ENCODE results near the gene OR52I1.

Gene OR52I1

DNA sequence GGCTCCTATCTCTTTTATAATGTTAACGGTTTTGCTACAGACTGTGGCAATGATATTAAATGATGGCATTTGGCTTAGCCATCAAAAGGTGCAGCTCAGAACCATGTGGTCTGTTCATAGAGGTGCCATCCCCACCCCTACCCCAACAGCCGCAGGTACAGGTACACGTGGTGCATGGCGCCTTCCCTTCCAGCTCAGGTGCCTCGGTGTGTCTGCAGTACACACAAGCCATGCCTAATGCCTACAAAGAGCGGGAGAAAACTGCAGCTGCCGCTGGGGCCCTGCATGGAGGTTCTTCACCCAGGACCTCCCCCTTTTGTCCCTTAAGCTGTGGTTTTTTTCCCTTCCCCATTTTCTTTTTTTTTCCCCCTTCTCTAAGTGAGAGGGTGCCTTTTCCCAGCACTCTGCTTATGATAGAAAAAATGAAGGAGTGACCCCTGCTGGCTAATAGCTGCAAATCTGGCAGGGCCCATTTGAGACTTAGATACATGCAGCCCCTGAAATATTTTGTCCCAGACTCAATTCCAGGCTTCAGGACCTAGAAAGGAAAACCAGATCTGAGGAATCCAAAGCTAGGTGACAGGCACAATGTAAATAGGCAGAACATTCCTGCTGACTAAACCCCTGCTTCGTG, 42.4 kb upstream of the OR52I1 start:
- H2BK5ac ChIP-seq (ENCODE audit: low read length), result no peak overlapping the region
- peaks cover 0 to 1% of the 10 kb centered on the region in 2 donors for H3K9me3 ChIP-seq (replicated peaks in 1 of 2; ENCODE audit: control insufficient read depth in 2 of 2, insufficient read depth in 1 of 2, low read depth in 1 of 2, low read length in 2 of 2)
- no peak overlapping the region for H3K4me2 ChIP-seq (ENCODE audit: insufficient read depth, low read length, poor library complexity, severe bottlenecking)
- no peak overlapping the region for H2BK120ac ChIP-seq (ENCODE audit: low read depth, low read length)
- no peaks in the 10 kb centered on the region for H3K79me1 ChIP-seq (ENCODE audit: low read depth, low read length)
- no peak overlapping the region for H3K4me3 ChIP-seq (ENCODE audit: low read length in 2 of 2)
- no peak for DNase-seq (ENCODE audit: low spot score)
- H3K4me1 ChIP-seq (ENCODE audit: control insufficient read depth in 2 of 2, insufficient read depth in 1 of 2, low read depth in 1 of 2, low read length in 2 of 2), result no peaks in the 10 kb centered on the region
- no peak overlapping the region for H3K9ac ChIP-seq (ENCODE audit: low read depth, low read length, poor library complexity)
- no peak overlapping the region for H3K14ac ChIP-seq (ENCODE audit: low read length)
- H3K36me3 ChIP-seq (replicated peaks in 1 of 2; ENCODE audit: control insufficient read depth in 2 of 2, insufficient read depth in 2 of 2, low read length in 2 of 2), result no peaks in the 10 kb centered on the region
- no peaks in the 10 kb centered on the region for H3K27me3 ChIP-seq (ENCODE audit: control insufficient read depth in 3 of 3, insufficient read depth in 3 of 3, low read depth in 1 of 3, low read length in 3 of 3)
- WGBS, 2 donors (ENCODE audit: extremely low coverage in 2 of 2, insufficient read length in 2 of 2, insufficient replicate concordance in 1 of 2), result no CpG with 5 or more reads among the region's 8 CpGs
- H2BK12ac ChIP-seq (ENCODE audit: low read length), result no peak overlapping the region
- H3K4ac ChIP-seq (ENCODE audit: low read length), result no peak overlapping the region
- H3K18ac ChIP-seq (ENCODE audit: low read length), result no peak overlapping the region
- H4K8ac ChIP-seq (ENCODE audit: low read depth, low read length), result no peak overlapping the region
- H2AK5ac ChIP-seq (ENCODE audit: low read depth, low read length), result no peak overlapping the region
- H3K23ac ChIP-seq (ENCODE audit: low read depth, low read length, poor library complexity), result no peak overlapping the region
- no peak overlapping the region for H4K91ac ChIP-seq (ENCODE audit: low read depth, low read length, poor library complexity)
- H2BK15ac ChIP-seq (ENCODE audit: low read length), result no peak overlapping the region
- no peak overlapping the region for H3K27ac ChIP-seq (replicated peaks; ENCODE audit: low read length)
- no peak overlapping the region for H2AFZ ChIP-seq (ENCODE audit: low read length)

DNA sequence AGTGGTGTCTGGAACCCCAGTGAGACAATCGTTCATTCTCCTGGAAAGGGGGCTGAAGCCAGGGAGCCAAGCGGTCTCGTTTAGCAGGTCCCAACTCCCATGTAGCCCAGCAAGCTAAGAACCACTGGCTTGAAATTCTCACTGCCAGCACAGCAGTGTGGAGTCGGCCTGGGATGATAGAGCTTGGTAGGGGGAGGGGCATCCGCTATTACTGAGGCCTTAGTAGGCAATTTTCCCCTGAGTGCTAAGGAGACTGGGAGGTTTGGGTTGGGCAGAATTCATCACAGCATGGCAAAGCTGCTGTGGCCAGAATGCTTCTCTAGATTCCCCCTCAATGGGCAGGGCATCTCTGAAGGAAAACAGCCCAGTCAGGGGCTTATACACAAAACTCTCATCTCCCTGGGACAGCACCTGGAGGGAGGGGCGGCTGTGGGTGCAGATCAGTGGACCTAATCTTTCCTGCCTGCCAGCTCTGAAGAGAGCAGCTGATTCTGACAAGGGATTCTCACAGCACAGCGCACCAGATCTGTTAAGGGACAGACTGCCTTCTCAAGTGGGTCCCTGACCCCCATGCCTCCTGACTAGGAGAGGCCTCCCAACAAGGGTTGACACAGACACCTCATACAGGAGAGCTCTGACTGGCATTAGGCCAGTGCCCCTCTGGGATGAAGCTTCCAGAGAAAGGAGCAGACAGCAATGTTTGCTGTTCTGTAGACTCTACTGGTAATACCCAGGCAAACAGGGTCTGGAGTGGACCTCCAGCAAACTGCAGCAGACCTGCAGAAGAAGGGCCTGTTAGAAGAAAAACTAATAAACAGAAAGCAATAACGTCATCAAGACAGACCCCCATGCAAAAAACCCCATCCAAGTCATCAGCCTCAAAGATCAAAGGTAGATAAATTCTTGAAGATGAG, 34.1 kb upstream of the OR52I1 start:
- no peak overlapping the region for H3K9ac ChIP-seq (ENCODE audit: low read depth, low read length, poor library complexity)
- H3K79me1 ChIP-seq (ENCODE audit: low read depth, low read length), result no peaks in the 10 kb centered on the region
- no peak for DNase-seq (ENCODE audit: low spot score)
- H3K4me2 ChIP-seq (ENCODE audit: insufficient read depth, low read length, poor library complexity, severe bottlenecking), result no peak overlapping the region
- H3K4me1 ChIP-seq (ENCODE audit: control insufficient read depth in 2 of 2, insufficient read depth in 1 of 2, low read depth in 1 of 2, low read length in 2 of 2), result no peaks in the 10 kb centered on the region
- H2AK5ac ChIP-seq (ENCODE audit: low read depth, low read length), result no peak overlapping the region
- H2AFZ ChIP-seq (ENCODE audit: low read length), result no peak overlapping the region
- H2BK15ac ChIP-seq (ENCODE audit: low read length), result no peak overlapping the region
- no peaks in the 10 kb centered on the region for H3K27me3 ChIP-seq (ENCODE audit: control insufficient read depth in 3 of 3, insufficient read depth in 3 of 3, low read depth in 1 of 3, low read length in 3 of 3)
- no peak overlapping the region for H3K18ac ChIP-seq (ENCODE audit: low read length)
- H2BK12ac ChIP-seq (ENCODE audit: low read length), result no peak overlapping the region
- no CpG with 5 or more reads among the region's 8 CpGs for WGBS, 2 donors (ENCODE audit: extremely low coverage in 2 of 2, insufficient read length in 2 of 2, insufficient replicate concordance in 1 of 2)
- H3K14ac ChIP-seq (ENCODE audit: low read length), result no peak overlapping the region
- no peak overlapping the region for H2BK120ac ChIP-seq (ENCODE audit: low read depth, low read length)
- H3K27ac ChIP-seq (replicated peaks; ENCODE audit: low read length), result no peak overlapping the region
- no peak overlapping the region for H3K4ac ChIP-seq (ENCODE audit: low read length)
- no peak overlapping the region for H3K4me3 ChIP-seq (ENCODE audit: low read length in 2 of 2)
- H4K91ac ChIP-seq (ENCODE audit: low read depth, low read length, poor library complexity), result no peak overlapping the region
- H3K36me3 ChIP-seq (replicated peaks in 1 of 2; ENCODE audit: control insufficient read depth in 2 of 2, insufficient read depth in 2 of 2, low read length in 2 of 2), result no peaks in the 10 kb centered on the region
- no peaks in the 10 kb centered on the region for H3K9me3 ChIP-seq (replicated peaks in 1 of 2; ENCODE audit: control insufficient read depth in 2 of 2, insufficient read depth in 1 of 2, low read depth in 1 of 2, low read length in 2 of 2)
- H4K8ac ChIP-seq (ENCODE audit: low read depth, low read length), result no peak overlapping the region
- H2BK5ac ChIP-seq (ENCODE audit: low read length), result no peak overlapping the region
- no peak overlapping the region for H3K23ac ChIP-seq (ENCODE audit: low read depth, low read length, poor library complexity)

DNA sequence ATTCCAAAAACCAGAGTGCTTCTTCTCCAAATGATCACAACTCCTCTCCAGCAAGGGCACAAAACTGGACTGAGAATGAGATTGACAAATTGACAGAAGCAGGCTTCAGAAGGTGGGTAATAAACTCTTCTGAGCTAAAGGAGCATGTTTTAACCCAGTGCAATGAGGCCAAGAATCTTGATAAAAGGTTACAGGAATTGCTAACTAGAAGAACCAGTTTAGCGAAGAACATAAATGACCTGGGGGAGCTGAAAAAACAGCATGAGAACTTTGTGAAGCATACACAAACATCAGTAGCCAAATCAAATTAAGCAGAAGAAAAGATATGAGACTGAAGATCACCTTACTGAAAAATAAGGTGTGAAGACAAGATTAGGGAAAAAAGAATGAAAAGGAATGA, 33.4 kb upstream of the OR52I1 start:
- DNase-seq (ENCODE audit: low spot score), result no peak
- no CpG with 5 or more reads among the region's 1 CpG for WGBS, 2 donors (ENCODE audit: extremely low coverage in 2 of 2, insufficient read length in 2 of 2, insufficient replicate concordance in 1 of 2)
- no peaks in the 10 kb centered on the region for H3K27me3 ChIP-seq (ENCODE audit: control insufficient read depth in 3 of 3, insufficient read depth in 3 of 3, low read depth in 1 of 3, low read length in 3 of 3)
- no peak overlapping the region for H2AK5ac ChIP-seq (ENCODE audit: low read depth, low read length)
- H3K4me2 ChIP-seq (ENCODE audit: insufficient read depth, low read length, poor library complexity, severe bottlenecking), result no peak overlapping the region
- H3K23ac ChIP-seq (ENCODE audit: low read depth, low read length, poor library complexity), result no peak overlapping the region
- no peak overlapping the region for H3K14ac ChIP-seq (ENCODE audit: low read length)
- H2BK5ac ChIP-seq (ENCODE audit: low read length), result no peak overlapping the region
- no peak overlapping the region for H2BK15ac ChIP-seq (ENCODE audit: low read length)
- no peak overlapping the region for H3K27ac ChIP-seq (replicated peaks; ENCODE audit: low read length)
- no peak overlapping the region for H2BK120ac ChIP-seq (ENCODE audit: low read depth, low read length)
- no peaks in the 10 kb centered on the region for H3K4me1 ChIP-seq (ENCODE audit: control insufficient read depth in 2 of 2, insufficient read depth in 1 of 2, low read depth in 1 of 2, low read length in 2 of 2)
- no peak overlapping the region for H3K4me3 ChIP-seq (ENCODE audit: low read length in 2 of 2)
- H3K4ac ChIP-seq (ENCODE audit: low read length), result no peak overlapping the region
- no peak overlapping the region for H3K9ac ChIP-seq (ENCODE audit: low read depth, low read length, poor library complexity)
- H3K9me3 ChIP-seq (replicated peaks in 1 of 2; ENCODE audit: control insufficient read depth in 2 of 2, insufficient read depth in 1 of 2, low read depth in 1 of 2, low read length in 2 of 2), result no peaks in the 10 kb centered on the region
- H3K79me1 ChIP-seq (ENCODE audit: low read depth, low read length), result no peaks in the 10 kb centered on the region
- H4K91ac ChIP-seq (ENCODE audit: low read depth, low read length, poor library complexity), result no peak overlapping the region
- no peak overlapping the region for H4K8ac ChIP-seq (ENCODE audit: low read depth, low read length)
- H3K36me3 ChIP-seq (replicated peaks in 1 of 2; ENCODE audit: control insufficient read depth in 2 of 2, insufficient read depth in 2 of 2, low read length in 2 of 2), result no peaks in the 10 kb centered on the region
- no peak overlapping the region for H2AFZ ChIP-seq (ENCODE audit: low read length)
- H2BK12ac ChIP-seq (ENCODE audit: low read length), result no peak overlapping the region
- no peak overlapping the region for H3K18ac ChIP-seq (ENCODE audit: low read length)

DNA sequence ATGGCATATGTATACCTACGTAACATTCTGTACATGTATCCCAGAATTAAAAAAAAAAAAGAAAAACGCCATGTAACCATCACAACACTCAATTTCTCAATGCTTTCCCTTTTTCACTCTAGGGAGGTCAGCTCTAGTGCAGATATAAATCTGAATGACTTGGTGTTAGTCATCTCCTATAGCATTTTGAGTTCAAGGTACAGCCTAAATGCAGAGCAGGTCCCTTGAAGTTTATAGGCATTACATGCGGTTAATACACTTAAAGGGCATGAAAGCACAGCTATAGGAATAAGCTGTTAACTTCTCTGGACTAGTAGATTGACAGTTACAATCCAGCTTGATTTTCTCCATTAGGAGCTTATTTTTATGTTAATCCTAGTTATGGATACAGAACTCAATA, 28.5 kb upstream of the OR52I1 start:
- DNase-seq (ENCODE audit: low spot score), result no peak
- H3K79me1 ChIP-seq (ENCODE audit: low read depth, low read length), result no peaks in the 10 kb centered on the region
- peaks cover 0 to 3% of the 10 kb centered on the region in 2 donors for H3K9me3 ChIP-seq (replicated peaks in 1 of 2; ENCODE audit: control insufficient read depth in 2 of 2, insufficient read depth in 1 of 2, low read depth in 1 of 2, low read length in 2 of 2)
- H3K9ac ChIP-seq (ENCODE audit: low read depth, low read length, poor library complexity), result no peak overlapping the region
- H3K27me3 ChIP-seq (ENCODE audit: control insufficient read depth in 3 of 3, insufficient read depth in 3 of 3, low read depth in 1 of 3, low read length in 3 of 3), result peaks cover 0 to 5% (median 0%) of the 10 kb centered on the region in 3 experiments
- no peak overlapping the region for H3K4ac ChIP-seq (ENCODE audit: low read length)
- no peak overlapping the region for H2BK15ac ChIP-seq (ENCODE audit: low read length)
- no peak overlapping the region for H3K4me3 ChIP-seq (ENCODE audit: low read length in 2 of 2)
- no peaks in the 10 kb centered on the region for H3K36me3 ChIP-seq (replicated peaks in 1 of 2; ENCODE audit: control insufficient read depth in 2 of 2, insufficient read depth in 2 of 2, low read length in 2 of 2)
- no peak overlapping the region for H3K14ac ChIP-seq (ENCODE audit: low read length)
- no peak overlapping the region for H3K27ac ChIP-seq (replicated peaks; ENCODE audit: low read length)
- H4K91ac ChIP-seq (ENCODE audit: low read depth, low read length, poor library complexity), result no peak overlapping the region
- H4K8ac ChIP-seq (ENCODE audit: low read depth, low read length), result no peak overlapping the region
- no peaks in the 10 kb centered on the region for H3K4me1 ChIP-seq (ENCODE audit: control insufficient read depth in 2 of 2, insufficient read depth in 1 of 2, low read depth in 1 of 2, low read length in 2 of 2)
- WGBS, 2 donors (ENCODE audit: extremely low coverage in 2 of 2, insufficient read length in 2 of 2, insufficient replicate concordance in 1 of 2), result no CpG with 5 or more reads among the region's 3 CpGs
- H2AFZ ChIP-seq (ENCODE audit: low read length), result no peak overlapping the region
- H3K4me2 ChIP-seq (ENCODE audit: insufficient read depth, low read length, poor library complexity, severe bottlenecking), result no peak overlapping the region
- no peak overlapping the region for H3K23ac ChIP-seq (ENCODE audit: low read depth, low read length, poor library complexity)
- no peak overlapping the region for H2BK120ac ChIP-seq (ENCODE audit: low read depth, low read length)
- no peak overlapping the region for H3K18ac ChIP-seq (ENCODE audit: low read length)
- H2AK5ac ChIP-seq (ENCODE audit: low read depth, low read length), result no peak overlapping the region
- no peak overlapping the region for H2BK12ac ChIP-seq (ENCODE audit: low read length)
- no peak overlapping the region for H2BK5ac ChIP-seq (ENCODE audit: low read length)

Data from neuronal stem cell (in vitro differentiated cells).